Lower leg skin (tissue), 4 donors: ENCODE measurements around the gene GPR39. TPM values are rescaled to one million over a fixed set of nuclear protein-coding genes. Genes with fewer than 3 reads are reported as not detected.

Source experiments
- DNase-seq, 2 donors: peaks; one replicate each; pipeline ENCODE4 v3.0.0-alpha.2; 2019; ENCODE audit warnings: low spot score in 2 of 2
- H3K4me3 ChIP-seq: fragments of 200-600 bp; sonication (generic); 2 replicates; pipeline ENCODE4 v1.5.1; 2017; ENCODE audit warnings: mild to moderate bottlenecking, low read depth; ENCODE audit not compliant: poor library complexity, severe bottlenecking
- POLR2A ChIP-seq, 2 donors: fragments of 450-650 bp; IDR thresholded peaks; one replicate each; pipeline ENCODE4 v1.6.1; 2016 to 2017; ENCODE audit warnings: antibody characterized with exemption in 2 of 2, mild to moderate bottlenecking in 1 of 2, moderate library complexity in 1 of 2
- WGBS, 2 donors: methylation state at CpG; one replicate each; pipeline ENCODE4 v1.1.5; 2018; 5-methylcytosine and 5-hydroxymethylcytosine counted together
- intact Hi-C: fragments of 100-400 bp; cut with DNase I; formaldehyde crosslinking; loops from one replicate; pipeline ENCODE4 v1.15.0; 2023; ENCODE audit warnings: low total_unique reads
- total RNA-seq, 4 donors: library from RNA; depleted of rRNA; stranded (reverse); fragments of >200 nt; gene quantifications; one replicate each; pipeline ENCODE4 v1.1.0, GENCODE V29; 2016
- TF ChIP-seq, protein P1 (sequence below), 3 donors: fragments of 450-650 bp; IDR thresholded peaks; one replicate each; pipeline ENCODE4 v1.5.1; 2016; ENCODE audit warnings: antibody characterized with exemption in 3 of 3, mild to moderate bottlenecking in 3 of 3, moderate library complexity in 2 of 3

The GPR39 gene
- total RNA-seq, 4 donors from 2014 or later = 0.30 to 2.8 (median 2.0) TPM

DNA sequence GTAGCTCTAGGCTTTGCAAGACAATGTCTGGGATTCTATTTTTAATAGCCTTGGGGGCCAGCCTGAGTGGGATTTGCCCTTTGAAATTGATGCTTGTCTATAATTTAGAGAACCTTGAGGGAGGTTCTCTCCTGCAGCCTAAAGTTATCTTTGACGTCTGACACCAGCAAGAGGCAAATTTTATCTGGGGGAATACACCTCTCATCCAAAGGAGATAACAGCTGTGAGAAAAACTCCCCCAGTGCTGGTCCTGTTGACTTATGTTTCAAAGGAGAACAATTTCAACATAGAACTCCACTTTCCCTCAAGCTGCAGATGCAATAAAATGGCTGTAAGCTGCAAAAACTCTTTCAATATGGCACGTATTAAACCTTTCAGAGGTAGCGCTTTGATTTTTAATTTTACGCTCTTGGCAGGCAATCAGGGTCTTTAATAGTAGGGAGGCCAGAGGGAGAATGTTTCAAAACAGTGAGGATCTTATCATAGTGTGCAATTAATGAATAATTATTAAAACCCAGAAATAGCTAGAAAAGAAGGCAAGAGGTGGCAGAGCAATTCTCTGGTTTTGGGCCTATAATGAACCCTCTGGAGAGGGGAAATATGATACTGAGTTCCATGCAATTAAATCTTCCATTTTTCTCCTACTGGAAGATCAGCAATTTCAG lies 191.0 kb downstream of the GPR39 start:
- no peak overlapping the region for H3K4me3 ChIP-seq
- intact Hi-C loops = no loop called here
- TF ChIP-seq POLR2A (IDR thresholded peaks at IDR 0.05) = no peak
- TF ChIP-seq, protein P1, sequence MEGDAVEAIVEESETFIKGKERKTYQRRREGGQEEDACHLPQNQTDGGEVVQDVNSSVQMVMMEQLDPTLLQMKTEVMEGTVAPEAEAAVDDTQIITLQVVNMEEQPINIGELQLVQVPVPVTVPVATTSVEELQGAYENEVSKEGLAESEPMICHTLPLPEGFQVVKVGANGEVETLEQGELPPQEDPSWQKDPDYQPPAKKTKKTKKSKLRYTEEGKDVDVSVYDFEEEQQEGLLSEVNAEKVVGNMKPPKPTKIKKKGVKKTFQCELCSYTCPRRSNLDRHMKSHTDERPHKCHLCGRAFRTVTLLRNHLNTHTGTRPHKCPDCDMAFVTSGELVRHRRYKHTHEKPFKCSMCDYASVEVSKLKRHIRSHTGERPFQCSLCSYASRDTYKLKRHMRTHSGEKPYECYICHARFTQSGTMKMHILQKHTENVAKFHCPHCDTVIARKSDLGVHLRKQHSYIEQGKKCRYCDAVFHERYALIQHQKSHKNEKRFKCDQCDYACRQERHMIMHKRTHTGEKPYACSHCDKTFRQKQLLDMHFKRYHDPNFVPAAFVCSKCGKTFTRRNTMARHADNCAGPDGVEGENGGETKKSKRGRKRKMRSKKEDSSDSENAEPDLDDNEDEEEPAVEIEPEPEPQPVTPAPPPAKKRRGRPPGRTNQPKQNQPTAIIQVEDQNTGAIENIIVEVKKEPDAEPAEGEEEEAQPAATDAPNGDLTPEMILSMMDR (IDR thresholded peaks at IDR 0.05) = no peak
- whole genome bisulfite sequencing, 2 donors = 75 to 83% methylated on average over 4 of the region's 4 CpGs
- DNase-seq = no peak

DNA sequence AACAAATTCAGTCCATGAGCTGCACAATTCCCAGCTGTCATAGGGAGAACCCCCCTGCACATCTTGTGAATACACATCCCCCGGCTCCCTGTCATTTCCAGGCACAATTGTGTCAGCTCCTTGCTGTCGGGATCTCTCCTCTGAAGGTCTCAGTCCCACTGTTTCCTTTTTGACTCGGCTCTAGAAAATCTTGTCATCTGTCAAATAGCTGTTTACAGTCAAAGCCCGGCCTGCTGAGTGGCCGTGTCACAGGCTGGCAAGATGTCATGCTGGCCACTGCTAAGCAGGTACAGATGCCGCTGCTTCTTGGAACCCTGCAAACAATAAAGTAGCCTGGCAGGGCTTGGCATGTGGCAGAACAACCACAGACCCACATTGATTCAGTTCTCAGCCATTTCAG lies 191.7 kb downstream of the GPR39 start:
- H3K4me3 ChIP-seq = no peak overlapping the region
- WGBS, 2 donors = 88 to 90% methylated on average over 6 of the region's 6 CpGs
- peak in 1 of 2 donors; percentile 71 for DNase-seq
- intact Hi-C loops = no loop called here
- TF ChIP-seq POLR2A (IDR thresholded peaks at IDR 0.05) = no peak
- TF ChIP-seq, protein P1 (IDR thresholded peaks at IDR 0.05) = no peak

DNA sequence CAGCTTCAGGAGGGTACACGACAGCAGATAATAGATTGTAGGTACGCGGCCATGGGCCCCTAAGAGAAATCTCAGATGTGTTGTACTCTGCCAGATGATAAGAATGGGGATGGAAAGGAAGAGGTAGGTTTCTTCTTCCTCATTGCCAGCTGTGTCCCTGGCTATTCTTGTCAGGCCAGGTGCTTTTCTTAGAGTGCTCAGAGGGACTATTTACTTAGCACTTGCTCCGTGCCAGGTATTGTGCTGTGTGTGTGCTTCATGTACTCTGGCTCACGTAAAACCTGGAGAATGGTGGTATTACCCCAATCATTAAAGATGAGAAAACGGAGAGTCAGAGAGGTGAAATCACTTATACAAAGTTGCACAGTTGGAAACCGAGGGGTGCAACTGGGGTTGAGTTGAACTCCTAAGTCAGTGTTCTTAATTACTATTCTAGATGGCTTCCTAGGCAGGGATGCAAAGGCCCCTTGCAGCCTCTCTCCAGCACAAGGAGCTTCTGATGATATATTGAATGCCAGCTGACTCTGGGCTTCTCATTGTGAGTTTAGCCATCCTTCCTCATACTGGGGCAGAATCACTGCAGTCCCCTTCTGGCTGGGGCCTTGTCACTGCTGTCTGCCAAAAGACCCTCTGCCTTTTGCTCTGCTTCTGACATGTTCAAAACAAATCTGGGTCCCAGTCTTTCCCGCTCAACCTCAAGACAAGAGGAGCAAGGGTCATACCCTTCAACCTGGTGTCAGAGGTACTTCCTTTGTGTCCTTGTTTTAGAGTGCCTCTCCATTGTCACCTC lies 192.7 kb downstream of the GPR39 start:
- intact Hi-C loops = no loop called here
- 93 to 94% methylated on average over 8 of the region's 8 CpGs for WGBS, 2 donors
- no peak for TF ChIP-seq POLR2A (IDR thresholded peaks at IDR 0.05)
- TF ChIP-seq, protein P1 (IDR thresholded peaks at IDR 0.05) = no peak

DNA sequence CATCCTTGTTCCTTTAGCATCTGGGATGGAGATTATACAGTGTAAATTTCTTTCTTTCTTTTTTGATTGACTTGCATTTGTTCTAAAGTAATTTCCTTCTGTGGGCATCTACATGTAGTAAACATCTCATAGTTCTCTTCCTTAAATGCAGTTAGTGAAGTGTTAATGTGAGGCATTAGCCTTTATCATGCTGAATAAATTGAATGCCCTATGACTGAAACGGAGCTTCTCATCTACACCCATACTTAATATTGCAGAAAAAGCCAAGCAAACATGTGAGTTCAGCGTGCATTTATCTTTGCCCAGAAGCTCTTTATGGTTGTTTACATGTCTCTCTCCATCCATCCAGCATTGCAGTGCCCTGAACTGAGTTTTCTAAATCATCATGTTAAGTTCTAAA lies 195.1 kb downstream of the GPR39 start:
- TF ChIP-seq POLR2A (IDR thresholded peaks at IDR 0.05) = no peak
- TF ChIP-seq, protein P1 (IDR thresholded peaks at IDR 0.05) = no peak
- WGBS, 2 donors = 65 to 66% methylated on average over 2 of the region's 2 CpGs
- intact Hi-C loops = no loop called here
- DNase-seq = no peak
- no peak overlapping the region for H3K4me3 ChIP-seq

More for the DNA sequence above, 192.7 kb downstream of the GPR39 start:
- DNase-seq = peak in 1 of 2 donors; percentile 50
- no peak overlapping the region for H3K4me3 ChIP-seq

DNA sequence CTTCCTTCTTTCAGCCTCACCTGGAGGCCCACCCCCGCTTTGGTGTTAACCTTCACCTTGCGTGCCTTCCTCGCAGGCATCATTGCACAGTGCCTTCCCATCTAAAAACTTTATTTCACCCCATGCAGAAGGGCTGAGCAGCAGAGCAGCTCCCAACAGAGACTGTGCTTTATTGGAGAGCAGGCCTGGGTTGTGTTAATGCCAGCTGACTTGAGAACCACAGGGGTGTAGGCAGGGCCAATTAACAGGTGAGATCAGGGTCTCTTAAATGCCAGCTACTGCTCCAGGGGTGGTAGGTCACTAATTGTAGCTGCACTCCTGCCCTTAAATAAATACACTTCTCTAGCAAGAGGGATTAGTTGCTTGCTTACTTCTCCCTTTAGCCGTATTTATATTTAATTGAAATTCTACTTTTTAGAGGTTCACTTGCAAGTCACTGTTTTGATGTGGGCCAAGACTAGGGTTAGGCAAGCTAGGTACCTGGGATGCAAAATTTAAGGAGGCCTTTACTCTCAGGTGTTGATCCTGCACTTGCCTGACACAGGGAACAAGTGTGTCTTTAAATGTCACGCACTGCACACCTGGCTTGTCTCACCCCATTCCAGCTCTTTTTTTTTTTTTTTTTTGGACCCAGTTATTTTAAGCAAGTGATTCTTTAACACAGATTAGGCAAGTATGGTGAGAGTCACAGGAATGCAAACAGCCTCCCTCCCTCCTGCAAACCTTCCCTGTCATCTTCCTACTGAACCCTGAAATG lies 198.9 kb downstream of the GPR39 start:
- 86 to 88% methylated on average over 5 of the region's 5 CpGs for WGBS, 2 donors
- intact Hi-C loops = no loop called here
- H3K4me3 ChIP-seq = no peak overlapping the region
- TF ChIP-seq POLR2A (IDR thresholded peaks at IDR 0.05) = no peak
- TF ChIP-seq, protein P1 (IDR thresholded peaks at IDR 0.05) = no peak
- peak in 1 of 2 donors; percentile 75 for DNase-seq
